ENCODE measurements around the gene AKAP13.

GRCh38 chr15:85741021-85741421 lies 360.6 kb downstream of the AKAP13 start:
- TF ChIP-seq CTCF (IDR thresholded peaks at IDR 0.05) (no peak), POLR2A (IDR thresholded peaks at IDR 0.05) (no peak), POLR2AphosphoS5 (IDR thresholded peaks at IDR 0.05) (no peak)

All from breast epithelium (tissue), 3 donors.